ENCODE data around the gene OR10G2.
"Not testable (repeated sequence)": the region's sequence is repeated elsewhere in the genome, so short reads cannot be mapped to it uniquely, and the experiment has no call there.

OR10G2 gene, protein sequence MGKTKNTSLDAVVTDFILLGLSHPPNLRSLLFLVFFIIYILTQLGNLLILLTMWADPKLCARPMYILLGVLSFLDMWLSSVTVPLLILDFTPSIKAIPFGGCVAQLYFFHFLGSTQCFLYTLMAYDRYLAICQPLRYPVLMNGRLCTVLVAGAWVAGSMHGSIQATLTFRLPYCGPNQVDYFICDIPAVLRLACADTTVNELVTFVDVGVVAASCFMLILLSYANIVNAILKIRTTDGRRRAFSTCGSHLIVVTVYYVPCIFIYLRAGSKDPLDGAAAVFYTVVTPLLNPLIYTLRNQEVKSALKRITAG

DNA sequence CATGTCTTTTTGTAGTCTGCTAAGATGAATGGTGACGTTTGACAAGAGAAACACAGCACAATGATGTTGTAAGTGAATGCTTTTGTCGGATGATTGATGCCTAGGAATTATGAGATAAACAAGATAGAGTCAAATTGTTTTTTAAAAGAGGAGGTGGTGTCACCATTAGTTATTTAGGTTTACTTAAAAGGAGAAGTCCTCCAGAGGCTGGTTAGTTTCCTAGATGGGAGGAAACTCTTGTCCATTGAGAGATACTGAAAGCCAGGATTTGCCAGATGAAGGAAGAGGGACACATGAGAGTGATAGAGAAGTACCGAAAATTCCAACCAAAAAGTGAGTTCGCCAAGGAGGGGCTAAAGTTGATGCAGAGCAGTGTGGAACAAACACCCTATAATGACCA lies at the start of gene OR10G2:
OR10G2 (minus strand) TSS at position 101 of the 400 bp plus-strand sequence; CDS start at position 3, 98 bp downstream.
- DNase-seq = no peak

DNA sequence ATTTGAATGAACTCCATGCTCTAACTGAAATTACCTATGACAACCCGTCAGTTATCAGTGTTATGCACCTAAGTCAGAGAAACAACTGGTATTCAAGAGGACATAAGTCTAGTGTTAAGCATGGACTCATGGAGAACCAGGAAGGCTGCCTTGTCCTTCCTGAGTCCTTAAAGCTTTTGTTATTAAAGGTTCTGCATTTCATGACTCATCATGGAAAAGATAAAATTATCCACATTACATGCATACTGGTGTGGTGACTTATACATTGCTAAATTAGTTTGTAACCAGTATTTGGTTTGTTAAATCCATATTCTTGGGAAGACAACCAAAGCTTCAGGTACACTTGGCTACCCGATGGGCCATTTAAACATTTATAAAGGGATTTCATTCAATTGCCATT lies 45.3 kb upstream of the OR10G2 start:
- DNase-seq = no peak

DNA sequence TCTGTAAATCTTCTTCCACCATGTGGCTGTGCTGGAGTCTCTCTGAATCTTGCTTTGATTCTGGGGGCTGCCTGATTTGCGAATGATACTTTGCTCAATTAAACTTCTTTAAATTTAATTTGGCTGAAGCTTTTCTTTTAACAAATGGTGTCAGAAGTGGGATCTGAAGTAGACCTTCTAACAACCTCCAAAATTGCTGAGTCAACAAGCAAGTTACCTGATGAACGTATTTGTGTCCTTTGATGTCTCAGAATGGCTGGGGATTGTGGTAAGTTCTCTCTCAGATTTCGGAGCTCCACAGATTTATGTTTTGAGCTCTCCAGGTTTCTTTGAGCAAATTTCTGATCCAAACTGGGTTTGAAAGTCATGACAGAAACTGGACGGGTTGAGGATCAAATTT lies 40.8 kb upstream of the OR10G2 start:
- no peak for DNase-seq

DNA sequence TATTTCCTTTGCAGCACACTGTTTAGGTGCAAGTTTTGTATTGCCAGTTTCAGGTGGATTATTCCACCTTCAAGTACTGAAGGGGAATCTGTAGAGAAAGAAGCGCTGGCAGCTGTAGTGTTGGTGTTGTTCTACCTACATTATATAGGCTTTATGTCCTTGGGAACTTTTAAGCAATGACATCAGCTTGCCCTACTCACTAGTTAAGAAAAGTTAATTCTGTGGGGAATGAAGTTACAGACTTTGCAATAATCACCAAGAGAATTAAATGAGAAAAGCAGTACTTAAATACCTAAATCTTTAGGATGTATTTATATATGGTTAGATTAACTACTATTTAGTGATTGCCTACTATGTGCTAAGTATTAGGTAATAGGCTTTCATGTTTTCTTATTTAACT lies 39.0 kb upstream of the OR10G2 start, which contains the start of gene OR4E1:
OR4E1 (minus strand) TSS at position 101 of the 400 bp plus-strand sequence. CDS start 2,883 bp downstream, outside the sequence.
- no peak for DNase-seq

DNA sequence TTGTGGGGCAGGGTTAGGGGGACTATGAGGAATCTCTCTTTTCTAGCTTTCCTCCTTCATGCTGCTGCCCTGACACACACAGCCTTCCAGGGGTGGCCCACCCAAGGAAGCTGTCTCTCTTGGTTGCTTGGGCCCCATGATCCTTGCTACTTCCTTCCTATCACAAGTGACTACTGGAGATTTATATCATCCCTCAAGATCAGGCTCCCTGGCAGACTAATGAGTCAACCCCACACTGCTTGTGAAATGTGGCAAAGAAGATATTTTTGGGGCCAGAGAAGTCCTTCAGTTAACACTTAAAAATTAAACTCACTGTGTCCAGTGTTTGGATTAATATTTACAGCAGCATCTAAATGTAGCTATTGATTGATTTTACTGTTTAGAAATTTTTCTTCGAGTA lies 37.4 kb upstream of the OR10G2 start:
- DNase-seq = no peak

DNA sequence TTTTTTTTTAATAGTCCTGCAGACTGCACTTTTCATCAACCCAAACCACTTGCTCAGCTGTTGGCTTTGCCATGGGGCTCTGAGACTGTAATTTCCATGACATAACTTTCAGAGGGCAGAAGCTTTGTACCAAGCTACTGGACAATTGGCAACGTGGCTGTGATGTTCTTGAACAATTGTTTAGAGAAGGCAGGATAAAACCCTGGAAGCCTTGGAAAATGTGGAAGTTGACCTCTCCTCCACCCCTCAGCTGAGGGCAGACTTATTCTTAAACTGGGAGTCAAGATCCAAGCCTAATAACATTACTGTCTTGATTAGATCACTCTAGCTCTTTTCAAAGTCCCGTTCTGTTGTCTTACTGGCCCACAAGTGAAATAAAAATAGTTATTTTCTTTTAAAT lies 36.6 kb upstream of the OR10G2 start:
- no peak for DNase-seq

DNA sequence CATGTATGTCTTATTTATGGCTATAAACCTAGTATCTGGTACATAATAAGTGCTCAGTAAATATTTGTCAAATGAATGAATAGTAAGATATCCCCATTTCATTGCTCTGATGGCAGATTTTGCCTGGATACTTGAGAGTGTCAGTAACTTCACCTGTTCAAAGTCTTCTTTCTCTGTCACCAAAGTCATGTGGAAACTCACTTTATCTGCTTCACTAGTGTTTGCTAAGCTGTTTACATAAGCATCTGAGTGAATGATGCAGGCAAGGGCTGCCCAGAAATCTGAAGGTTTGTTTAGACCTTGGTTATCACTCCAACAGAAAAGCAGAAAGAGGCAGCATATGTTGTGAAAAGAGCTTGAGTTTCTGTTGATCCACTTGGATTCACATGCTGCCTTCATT lies 34.5 kb upstream of the OR10G2 start:
- DNase-seq = no peak

DNA sequence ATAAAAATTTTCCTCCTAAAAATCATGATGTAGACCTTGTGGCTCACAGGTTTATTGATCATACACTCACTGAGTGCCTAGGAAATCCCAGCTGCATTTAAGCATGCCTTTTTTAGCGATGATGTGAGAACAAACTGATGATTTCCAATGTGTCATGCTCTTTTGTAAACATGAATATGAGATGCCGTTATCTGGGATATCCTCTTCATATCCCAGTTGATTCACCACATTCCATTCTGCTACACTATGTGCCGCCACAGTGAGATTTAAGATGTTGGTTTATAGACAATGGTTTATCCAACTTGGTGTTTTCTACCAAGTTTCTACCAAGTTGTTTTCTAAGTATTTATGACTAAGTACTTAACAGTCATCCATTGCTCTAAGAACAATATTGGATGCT lies 33.6 kb upstream of the OR10G2 start:
- no peak for DNase-seq

DNA sequence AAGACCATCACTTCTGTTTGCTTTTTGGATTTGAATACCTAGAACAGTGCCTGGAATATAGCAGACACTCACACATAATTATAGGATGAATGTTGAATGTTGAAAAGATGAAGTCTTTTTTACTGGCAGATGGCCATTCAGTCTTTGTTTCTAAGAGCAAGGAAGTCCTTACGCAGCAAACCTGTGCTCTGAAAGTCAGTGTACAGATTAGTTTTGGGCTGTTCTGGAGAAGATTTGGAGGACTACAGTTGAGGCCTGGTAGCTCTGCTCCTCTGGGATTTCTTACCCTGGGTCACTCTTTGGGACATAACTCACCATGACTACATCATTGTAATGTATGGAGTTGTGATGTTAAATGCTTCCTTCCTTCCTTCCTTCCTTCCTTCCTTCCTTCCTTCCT lies 22.2 kb upstream of the OR10G2 start:
- DNase-seq = no peak

DNA sequence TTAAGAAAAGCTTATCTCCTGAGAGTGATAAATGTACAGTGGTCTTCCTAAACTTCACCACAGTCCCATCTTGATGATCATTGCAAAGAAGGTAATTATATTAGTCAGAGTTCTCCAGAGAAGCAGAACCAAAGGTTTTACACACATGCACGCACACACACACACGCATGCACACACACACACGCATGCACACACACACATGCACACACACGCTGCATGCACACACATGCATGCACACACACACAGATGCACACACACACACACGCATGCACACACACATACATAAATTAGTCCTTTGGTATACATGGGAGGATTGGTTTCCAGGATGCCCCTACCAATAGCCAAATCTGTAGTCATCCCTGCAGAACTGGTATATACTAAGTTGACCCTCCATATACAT lies 19.5 kb upstream of the OR10G2 start:
- DNase-seq = no peak

DNA sequence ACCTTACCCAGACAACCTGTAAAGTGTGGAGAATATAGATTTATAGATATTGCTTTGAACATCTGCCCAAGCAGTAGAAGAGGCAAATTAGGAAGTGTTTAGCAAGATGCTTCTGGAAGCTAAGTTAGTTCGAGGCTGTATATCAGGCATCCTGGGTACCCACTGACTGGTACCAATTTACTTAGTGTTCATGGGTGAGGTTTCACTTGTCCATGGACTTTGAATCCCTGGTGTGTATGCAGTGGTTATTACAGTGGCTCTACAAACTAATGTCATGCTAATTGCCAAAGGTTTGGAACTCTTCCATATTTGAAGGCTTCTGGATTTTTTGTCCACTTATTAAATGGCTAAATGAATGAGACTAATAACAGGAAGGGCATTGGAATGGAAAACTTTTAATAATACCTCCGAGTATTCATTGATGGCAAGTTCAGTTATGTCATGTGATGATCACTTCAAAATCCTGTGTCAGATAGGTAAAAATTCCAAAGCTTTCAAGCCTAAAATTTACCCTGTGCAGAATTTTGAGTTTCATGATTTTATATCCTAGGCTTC lies 18.7 kb upstream of the OR10G2 start, which contains the start of gene OR4E2:
OR4E2 (plus strand) TSS at position 505 of the 555 bp plus-strand sequence. CDS start 11,248 bp downstream, outside the sequence.
- no peak for DNase-seq

DNA sequence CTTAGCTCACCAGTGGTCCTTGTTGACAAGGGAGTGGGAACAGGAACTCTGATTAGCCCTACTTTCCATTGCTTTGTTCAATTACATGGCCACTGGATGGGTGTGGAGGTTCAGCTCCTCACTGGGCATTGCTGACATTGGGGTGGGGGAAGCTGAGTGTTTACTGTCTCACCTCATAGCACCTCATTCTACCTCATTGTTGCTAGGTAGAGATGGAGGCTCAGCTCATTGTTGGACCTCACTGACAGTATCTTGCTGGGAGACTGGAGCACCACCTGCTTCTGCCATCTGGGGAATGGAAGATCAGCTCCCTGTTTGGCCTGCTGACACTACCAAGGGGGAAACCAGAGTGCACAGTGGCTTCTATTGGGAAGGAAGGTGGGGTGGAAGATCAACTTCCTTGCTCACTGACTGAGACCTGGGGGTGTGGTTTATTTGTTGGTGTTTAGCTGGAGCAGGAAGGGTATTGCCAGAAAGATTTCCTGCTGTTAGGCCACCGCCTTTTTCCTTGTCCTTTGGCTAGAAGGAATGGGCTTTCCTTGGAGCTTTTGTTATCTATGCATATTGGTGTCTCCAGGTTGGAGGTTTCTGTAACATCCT lies 17.6 kb upstream of the OR10G2 start:
- no peak for DNase-seq

DNA sequence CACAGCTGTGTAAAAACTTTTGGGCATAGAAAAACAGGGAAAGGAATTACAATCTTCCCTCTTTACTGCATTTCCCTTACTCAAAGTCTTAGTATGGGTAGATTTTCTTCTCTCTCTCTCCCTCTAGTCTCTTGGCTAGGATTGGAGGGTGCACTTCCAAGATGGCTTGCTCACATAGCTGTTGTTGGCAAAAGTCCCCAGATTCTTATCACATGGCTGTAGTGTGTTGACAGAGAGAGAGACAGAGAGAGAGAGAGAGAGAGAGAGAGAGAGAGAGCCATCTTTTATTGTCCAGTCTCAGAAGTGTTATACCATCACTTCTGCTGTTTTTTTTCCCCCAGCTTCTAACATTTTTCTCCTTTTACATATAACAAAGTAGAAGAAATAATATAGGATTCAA lies 12.6 kb upstream of the OR10G2 start:
- DNase-seq = no peak

DNA sequence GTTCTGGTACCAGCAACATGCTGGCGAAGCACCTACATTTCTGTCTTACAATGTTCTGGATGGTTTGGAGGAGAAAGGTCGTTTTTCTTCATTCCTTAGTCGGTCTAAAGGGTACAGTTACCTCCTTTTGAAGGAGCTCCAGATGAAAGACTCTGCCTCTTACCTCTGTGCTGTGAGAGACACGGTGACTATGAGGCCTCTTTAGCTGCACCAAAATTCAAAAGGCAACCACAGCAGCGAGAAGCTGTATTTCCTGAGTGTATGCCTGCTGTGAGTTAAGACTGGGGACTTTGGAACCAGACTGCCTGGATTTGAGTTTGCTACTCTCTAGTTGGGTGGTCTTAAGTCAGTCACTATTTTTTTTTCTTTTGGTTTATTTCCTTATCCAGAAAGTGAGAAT lies 8.7 kb upstream of the OR10G2 start:
- no peak for DNase-seq

DNA sequence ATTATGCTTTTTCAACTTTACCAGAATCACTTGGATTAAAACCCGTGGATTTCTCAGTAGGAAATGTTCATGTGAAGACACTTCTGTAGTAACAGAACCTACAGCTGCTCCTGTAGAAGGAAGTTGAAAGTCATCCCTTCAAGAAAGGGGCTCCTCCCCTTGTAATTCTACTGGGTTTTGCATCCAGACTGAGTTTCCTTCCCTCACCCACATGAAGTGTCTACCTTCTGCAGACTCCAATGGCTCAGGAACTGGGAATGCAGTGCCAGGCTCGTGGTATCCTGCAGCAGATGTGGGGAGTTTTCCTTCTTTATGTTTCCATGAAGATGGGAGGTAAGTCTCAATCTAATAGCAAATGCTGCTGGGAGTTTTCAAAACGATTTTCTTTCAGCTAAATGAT lies 7.9 kb upstream of the OR10G2 start:
- no peak for DNase-seq

DNA sequence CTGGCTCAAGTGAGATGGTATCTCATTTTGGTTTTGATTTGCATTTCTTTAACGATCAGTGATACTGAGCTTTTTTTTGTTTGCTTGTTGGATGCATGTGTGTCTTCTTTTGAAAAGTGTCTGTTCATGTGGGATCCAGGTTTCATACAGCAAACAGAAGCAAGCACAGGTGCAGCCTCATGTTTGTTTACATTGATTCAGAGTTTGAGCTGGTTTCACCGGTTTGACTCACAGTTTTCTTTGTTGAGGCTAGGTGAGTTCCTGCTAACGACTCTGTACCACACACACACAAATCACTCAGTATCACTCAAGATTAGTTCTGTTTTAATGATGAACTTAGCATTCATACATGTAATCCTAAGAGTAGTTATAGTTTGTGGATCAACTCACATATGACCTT lies 3.7 kb downstream of the OR10G2 start:
- DNase-seq = no peak

DNA sequence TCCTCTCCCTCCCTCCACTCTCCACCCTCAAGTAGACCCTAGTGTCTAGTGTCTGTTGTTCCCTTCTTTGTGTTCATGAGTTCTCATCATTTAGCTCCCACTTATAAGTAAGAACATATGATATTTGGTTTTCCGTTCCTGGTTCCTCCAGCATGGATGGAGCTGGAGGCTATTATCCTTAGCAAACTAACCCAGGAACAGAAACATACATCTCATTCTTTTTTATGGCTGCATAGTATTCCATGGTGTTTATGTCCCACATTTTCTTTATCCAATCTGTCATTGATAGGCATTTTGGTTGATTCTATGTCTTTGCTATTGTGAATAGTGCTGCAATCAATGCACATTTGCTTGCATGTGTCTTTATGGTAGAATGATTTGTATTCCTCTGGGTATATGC lies 4.2 kb downstream of the OR10G2 start:
- not testable (repeated sequence) for DNase-seq

DNA sequence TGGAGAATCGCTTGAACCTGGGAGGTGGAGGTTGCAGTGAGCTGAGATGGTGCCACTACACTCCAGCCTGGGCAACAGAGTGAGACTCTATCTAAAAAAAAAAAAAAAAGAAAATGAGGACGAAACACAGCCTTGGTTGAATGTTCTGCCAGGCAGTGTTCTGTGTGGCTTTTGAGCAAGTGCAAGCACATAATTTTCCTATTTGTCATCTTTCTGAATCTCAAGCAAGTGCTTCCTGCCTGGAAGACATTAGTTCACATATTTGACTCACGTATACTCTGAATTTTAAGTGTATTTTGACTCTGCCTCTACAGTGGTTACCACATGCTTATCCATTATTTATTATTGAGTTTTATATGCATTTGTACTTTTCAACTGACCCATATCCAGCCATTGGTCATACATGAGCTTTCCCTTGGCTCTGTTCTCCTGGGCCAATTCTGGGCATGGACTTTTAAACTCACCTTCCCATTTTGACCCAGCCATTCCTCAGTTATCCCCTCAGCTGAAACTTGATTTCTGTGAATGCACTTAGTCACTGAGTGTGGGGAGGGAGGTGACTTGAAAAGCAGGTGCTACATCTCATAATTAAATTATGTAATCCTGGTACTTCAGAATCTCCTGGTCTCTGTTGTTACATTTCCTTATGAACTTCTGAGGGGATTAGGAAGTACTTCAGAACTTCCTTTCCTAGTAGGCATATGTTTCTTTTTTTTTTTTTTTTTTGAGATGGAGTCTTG lies 8.1 kb downstream of the OR10G2 start:
- no peak for DNase-seq

DNA sequence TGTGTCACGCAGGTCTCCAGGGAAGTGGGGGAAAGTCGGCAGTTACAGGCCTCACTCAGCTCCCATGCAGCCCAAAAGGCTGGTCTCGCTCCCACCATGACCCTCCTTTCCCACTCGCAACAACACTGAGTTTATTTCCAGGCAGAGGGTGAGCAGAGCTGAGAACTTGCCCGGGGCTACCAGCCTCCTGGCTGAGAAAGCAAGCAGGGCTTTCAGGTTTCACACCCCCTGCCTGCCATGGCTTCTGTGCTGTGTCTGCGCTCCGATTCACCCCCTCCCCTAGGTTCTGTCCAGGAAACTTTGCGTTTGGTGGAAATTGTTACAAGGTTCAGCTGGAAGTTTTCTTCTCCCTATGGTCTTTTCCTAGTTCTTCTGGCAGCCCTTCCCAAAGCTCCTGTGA lies 17.1 kb downstream of the OR10G2 start:
- DNase-seq = no peak

DNA sequence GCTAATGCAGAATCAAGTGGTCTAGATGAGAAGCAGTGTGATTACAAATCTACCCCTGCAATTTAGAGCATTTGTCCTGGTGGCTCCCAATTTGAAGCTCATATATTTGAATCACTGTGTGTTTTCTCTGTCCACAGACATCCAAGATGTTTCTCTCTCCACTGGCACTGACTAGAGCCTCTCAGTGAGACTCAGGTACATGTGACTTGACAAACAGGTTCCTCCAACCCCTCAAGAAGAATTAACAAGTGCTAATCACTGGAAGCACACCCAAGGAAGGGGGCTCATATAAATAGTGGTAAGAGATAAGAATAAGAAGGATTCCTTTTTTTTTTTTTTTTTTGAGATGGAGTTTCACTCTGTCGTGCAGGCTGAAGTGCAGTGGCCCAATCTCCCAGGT lies 20.5 kb downstream of the OR10G2 start:
- DNase-seq = no peak

DNA sequence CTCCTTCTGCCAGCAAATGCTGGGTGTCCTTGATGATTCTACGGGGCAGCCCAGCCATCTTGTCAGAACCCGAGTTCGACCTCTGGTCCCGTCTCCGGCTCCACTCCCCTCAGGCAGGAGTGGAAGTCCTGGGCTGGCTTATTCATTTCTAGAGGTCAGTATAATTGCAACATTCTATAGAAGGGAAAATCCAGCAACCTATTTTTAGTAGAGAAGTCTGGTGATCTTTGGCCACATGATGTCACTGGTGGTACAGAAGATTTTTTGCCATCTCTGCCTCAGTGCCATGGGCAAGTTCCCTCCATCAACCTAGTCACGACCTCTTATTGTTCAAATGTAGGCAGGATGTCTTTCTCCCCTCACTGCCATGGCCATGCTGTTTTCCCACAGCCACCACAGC lies 22.4 kb downstream of the OR10G2 start:
- DNase-seq = no peak

DNA sequence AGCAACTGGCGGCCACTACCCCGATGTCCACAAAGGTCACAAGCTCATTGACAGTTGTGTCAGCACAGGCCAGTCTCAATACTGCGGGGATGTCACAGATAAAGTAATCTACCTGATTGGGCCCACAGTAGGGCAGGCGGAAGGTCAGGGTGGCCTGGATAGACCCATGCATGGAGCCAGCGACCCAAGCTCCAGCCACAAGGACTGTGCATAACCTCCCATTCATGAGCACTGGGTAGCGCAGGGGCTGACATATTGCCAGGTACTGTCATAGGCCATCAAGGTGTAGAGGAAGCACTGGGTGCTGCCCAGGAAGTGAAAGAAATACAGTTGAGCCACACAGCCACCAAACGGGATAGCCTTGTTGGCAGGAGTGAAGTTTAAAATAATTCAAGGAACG lies 32.6 kb downstream of the OR10G2 start:
- not testable (repeated sequence) for DNase-seq

DNA sequence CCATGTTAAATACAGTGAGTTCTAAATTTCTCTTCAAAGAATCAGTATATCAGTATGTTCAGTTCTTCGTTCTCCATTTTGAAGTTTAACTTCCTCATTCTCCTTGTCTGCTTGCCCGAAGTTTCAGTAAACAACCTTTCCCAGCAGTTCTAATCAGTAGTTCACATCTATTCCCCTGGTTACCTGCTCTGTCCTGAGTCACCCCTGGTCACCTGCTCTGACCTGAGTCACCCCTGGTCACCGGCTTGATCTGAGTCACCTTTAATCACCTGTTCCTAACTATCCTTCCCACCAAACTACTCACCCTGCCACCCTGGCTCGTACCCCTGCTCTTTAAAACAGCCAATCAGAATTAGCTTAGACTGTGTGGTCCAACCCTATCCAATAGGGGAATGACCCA lies 45.4 kb downstream of the OR10G2 start:
- DNase-seq = no peak
